SK-N-SH treated with all-trans-retinoic acid at 6 μM for 48 hours (cell line): ENCODE measurements around the gene SLC6A15.

Experiments used
- ARNTL ChIP-seq: fragments of 450-650 bp; formaldehyde crosslinking; IDR thresholded peaks from 2 replicates; pipeline ENCODE4 v1.5.0; 2020; ENCODE audit warnings: low read depth, mild to moderate bottlenecking, moderate library complexity, borderline replicate concordance
- ESRRG ChIP-seq: fragments of 250-450 bp; sonication (Bioruptor Pico); IDR thresholded peaks from 2 replicates; pipeline ENCODE4 v1.6.1; 2021; ENCODE audit warnings: mild to moderate bottlenecking
- PPARA ChIP-seq: fragments of 250-450 bp; sonication (Bioruptor Pico); IDR thresholded peaks from 2 replicates; pipeline ENCODE4 v1.5.0; 2020; ENCODE audit warnings: mild to moderate bottlenecking, borderline replicate concordance
- TOX ChIP-seq: fragments of 250-450 bp; sonication (Bioruptor Pico); IDR thresholded peaks from 2 replicates; pipeline ENCODE4 v1.8.0; 2021; ENCODE audit warnings: mild to moderate bottlenecking, moderate library complexity, borderline replicate concordance
- ZFP3 ChIP-seq: fragments of 250-450 bp; sonication (Bioruptor Pico); IDR thresholded peaks from 2 replicates; pipeline ENCODE4 v1.5.0; 2020; ENCODE audit warnings: mild to moderate bottlenecking, moderate library complexity
- ZNF565 ChIP-seq: fragments of 450-650 bp; formaldehyde crosslinking; conservative IDR thresholded peaks from 2 replicates; pipeline ENCODE4 v1.5.0; 2020; ENCODE audit warnings: low read depth, mild to moderate bottlenecking, moderate library complexity
- ZNF70 ChIP-seq: fragments of 450-650 bp; formaldehyde crosslinking; IDR thresholded peaks from 2 replicates; pipeline ENCODE4 v1.5.0; 2020; ENCODE audit warnings: mild to moderate bottlenecking, moderate library complexity
- TF ChIP-seq, protein P1 (sequence below): fragments of 250-450 bp; sonication (Bioruptor Pico); IDR thresholded peaks from 2 replicates; pipeline ENCODE4 v1.5.1; 2020; ENCODE audit warnings: low read depth, mild to moderate bottlenecking, moderate library complexity
- TF ChIP-seq, protein P2 (sequence below): fragments of 250-450 bp; sonication (Bioruptor Pico); IDR thresholded peaks from 2 replicates; pipeline ENCODE4 v1.8.0; 2020; ENCODE audit warnings: mild to moderate bottlenecking, moderate library complexity, borderline replicate concordance

DNA sequence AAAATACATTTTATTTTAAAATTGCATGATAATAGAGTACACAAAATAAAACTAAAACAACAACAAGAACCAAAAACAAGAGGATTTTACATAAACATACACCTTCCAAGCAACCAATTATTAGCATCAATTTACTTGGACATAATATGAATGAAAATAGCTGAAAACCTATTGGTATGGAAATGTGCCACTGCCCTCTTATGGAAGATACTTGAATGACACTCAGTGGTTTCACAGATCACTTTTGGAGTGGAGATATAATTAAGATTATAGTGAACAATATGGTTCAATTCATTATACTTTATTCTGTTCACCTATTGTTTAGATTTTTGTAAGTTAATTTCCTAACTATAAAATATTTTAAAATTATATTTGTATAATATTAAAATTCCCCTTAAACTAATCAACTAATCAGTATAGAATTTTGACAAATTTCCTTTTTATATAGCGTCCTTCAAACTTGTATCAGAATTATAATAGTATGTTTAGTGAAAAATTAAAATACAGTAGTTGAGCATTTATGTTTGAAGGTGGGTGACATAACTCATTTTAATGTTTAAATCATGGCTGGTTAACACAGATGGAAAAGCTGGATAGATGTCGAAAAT is 70.1 kb downstream of the SLC6A15 start:
- no peak for TF ChIP-seq ARNTL (CRISPR knock-in tag)
- no peak for TF ChIP-seq PPARA (CRISPR knock-in tag)
- TF ChIP-seq, protein P1, sequence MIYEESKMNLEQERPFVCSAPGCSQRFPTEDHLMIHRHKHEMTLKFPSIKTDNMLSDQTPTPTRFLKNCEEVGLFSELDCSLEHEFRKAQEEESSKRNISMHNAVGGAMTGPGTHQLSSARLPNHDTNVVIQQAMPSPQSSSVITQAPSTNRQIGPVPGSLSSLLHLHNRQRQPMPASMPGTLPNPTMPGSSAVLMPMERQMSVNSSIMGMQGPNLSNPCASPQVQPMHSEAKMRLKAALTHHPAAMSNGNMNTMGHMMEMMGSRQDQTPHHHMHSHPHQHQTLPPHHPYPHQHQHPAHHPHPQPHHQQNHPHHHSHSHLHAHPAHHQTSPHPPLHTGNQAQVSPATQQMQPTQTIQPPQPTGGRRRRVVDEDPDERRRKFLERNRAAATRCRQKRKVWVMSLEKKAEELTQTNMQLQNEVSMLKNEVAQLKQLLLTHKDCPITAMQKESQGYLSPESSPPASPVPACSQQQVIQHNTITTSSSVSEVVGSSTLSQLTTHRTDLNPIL (CRISPR knock-in tag), result no peak
- TF ChIP-seq ZNF565 (CRISPR knock-in tag), result no peak
- TF ChIP-seq, protein P2, sequence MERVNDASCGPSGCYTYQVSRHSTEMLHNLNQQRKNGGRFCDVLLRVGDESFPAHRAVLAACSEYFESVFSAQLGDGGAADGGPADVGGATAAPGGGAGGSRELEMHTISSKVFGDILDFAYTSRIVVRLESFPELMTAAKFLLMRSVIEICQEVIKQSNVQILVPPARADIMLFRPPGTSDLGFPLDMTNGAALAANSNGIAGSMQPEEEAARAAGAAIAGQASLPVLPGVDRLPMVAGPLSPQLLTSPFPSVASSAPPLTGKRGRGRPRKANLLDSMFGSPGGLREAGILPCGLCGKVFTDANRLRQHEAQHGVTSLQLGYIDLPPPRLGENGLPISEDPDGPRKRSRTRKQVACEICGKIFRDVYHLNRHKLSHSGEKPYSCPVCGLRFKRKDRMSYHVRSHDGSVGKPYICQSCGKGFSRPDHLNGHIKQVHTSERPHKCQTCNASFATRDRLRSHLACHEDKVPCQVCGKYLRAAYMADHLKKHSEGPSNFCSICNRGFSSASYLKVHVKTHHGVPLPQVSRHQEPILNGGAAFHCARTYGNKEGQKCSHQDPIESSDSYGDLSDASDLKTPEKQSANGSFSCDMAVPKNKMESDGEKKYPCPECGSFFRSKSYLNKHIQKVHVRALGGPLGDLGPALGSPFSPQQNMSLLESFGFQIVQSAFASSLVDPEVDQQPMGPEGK (CRISPR knock-in tag), result no peak
- TF ChIP-seq ZFP3 (CRISPR knock-in tag), result no peak
- TF ChIP-seq ESRRG (CRISPR knock-in tag), result no peak
- no peak for TF ChIP-seq TOX
- no peak for TF ChIP-seq ZNF70 (CRISPR knock-in tag)
